Type B pancreatic cell (in vitro differentiated cells): Measurements from ENCODE around the gene BARHL1. TPM values are rescaled to one million over a fixed set of nuclear protein-coding genes. Genes with fewer than 3 reads are reported as not detected.

Source experiments
- DNase-seq: peaks from one replicate; pipeline ENCODE4 v3.0.0; 2021; ENCODE audit warnings: mixed read lengths; ENCODE audit not compliant: unreplicated experiment; ENCODE audit errors: extremely low spot score
- H3K27ac Mint-ChIP-seq: 2 replicates; pipeline ENCODE4 v1.8.0; 2021; ENCODE audit warnings: mild to moderate bottlenecking, mixed read lengths
- H3K27me3 Mint-ChIP-seq: 2 replicates; pipeline ENCODE4 v1.8.0; 2021; ENCODE audit warnings: mixed read lengths
- H3K36me3 Mint-ChIP-seq: 2 replicates; pipeline ENCODE4 v1.8.0; 2021; ENCODE audit warnings: mixed read lengths
- H3K4me1 Mint-ChIP-seq: one replicate; pipeline ENCODE4 v1.8.0; 2021; ENCODE audit warnings: mixed read lengths; ENCODE audit not compliant: unreplicated experiment
- H3K4me3 Mint-ChIP-seq: 2 replicates; pipeline ENCODE4 v1.8.0; 2021; ENCODE audit warnings: mild to moderate bottlenecking, mixed read lengths
- H3K9me3 Mint-ChIP-seq: 2 replicates; pipeline ENCODE4 v1.8.0; 2021; ENCODE audit warnings: mixed read lengths
- CTCF ChIP-seq: fragments of 200-600 bp; sonication (generic); conservative IDR thresholded peaks from 2 replicates; pipeline ENCODE4 v1.5.0; 2021; ENCODE audit warnings: antibody characterized with exemption, mild to moderate bottlenecking
- total RNA-seq: library from RNA; stranded (reverse); gene quantifications from 2 replicates; pipeline ENCODE4 v1.2.1, GENCODE V29; 2021; ENCODE audit warnings: low replicate concordance

Gene BARHL1
- total RNA-seq, 1 donor from 2014 or later, result 0.14 TPM

DNA sequence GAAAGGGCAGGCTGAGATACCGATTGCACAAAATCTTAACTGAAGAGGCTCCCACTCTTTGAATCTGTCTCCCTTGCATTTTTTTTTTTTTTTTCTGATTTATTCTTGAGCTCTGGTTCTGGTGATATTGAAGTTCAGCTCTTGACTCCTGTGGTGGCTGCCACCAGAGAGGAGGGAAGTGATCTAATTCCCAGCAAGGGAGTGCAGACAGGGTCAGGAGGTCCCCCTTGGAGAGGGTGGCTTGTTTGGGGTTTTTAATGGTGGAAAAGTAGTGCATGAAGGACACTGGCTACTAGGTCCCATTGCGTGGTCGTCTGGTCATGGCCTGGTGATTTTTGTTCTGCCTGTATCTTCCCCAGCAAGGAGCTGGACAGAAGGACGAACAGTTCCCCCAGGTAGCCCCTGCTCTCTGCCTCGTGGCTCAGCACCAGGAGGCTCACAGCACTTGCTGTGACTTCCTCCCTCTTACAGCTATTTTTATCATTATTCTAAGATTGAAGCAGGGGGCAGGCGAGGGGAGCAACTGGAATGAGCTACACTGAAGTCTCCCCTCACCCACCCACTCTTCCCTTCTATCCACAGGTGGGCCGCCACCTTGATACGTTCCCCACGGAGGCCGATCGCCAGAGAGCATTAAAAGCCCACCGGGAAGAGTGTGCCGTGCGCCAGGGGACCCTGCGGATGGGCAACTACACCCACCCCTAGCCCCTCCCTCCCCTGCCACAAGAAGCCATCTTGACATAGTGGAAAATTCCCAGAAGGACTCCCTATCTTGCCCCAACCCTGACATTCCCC, 10.4 kb upstream of the BARHL1 start:
- peaks cover 59% of the 10 kb centered on the region for H3K27me3 Mint-ChIP-seq
- no peak overlapping the region for H3K27ac Mint-ChIP-seq
- no peaks in the 10 kb centered on the region for H3K4me1 Mint-ChIP-seq
- H3K36me3 Mint-ChIP-seq, result no peaks in the 10 kb centered on the region
- H3K4me3 Mint-ChIP-seq, result no peak overlapping the region
- no peak for TF ChIP-seq CTCF
- no peaks in the 10 kb centered on the region for H3K9me3 Mint-ChIP-seq
- no peak for DNase-seq

- no peaks in the 10 kb centered on the region for H3K36me3 Mint-ChIP-seq
- H3K4me3 Mint-ChIP-seq, result no peak overlapping the region
- no peak for TF ChIP-seq CTCF
- H3K27me3 Mint-ChIP-seq, result peaks cover 65% of the 10 kb centered on the region
- H3K9me3 Mint-ChIP-seq, result no peaks in the 10 kb centered on the region
- no peak for DNase-seq
- H3K27ac Mint-ChIP-seq, result no peak overlapping the region
- no peaks in the 10 kb centered on the region for H3K4me1 Mint-ChIP-seq
Observed at GRCh38 chr9:132572921-132573320, 9.5 kb upstream of the BARHL1 start.

DNA sequence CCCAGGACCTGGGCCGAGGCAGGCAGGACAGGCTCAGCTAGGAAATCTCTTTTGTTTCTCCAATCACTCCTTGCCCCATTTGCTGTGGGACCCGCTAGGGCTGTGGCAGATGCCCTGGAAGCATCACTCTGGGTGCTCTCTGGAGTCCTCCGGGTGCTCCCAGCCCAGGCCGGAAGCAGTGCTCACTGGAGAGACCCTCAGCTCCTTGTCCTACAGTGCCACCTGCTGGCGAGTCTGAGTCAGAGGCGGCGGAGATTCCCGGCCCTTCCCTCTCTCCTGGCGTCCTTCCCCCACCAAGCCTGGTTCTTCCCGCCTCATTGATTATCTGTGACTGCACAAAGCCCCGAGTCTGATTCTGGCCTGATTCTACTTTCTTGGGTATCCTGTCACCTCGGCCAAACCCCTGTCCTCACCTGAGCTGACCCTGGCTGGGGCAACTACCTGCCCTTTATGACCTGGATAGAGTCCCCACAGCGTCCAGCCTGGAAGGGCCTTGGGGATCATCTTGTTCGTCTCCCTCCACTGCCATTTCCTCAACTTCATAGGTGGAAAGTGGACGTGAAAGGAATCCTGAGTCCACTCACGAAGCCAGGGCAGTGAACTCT, 7.3 kb upstream of the BARHL1 start:
- Mint-ChIP-seq H3K27me3 (peaks cover 82% of the 10 kb centered on the region), H3K4me1 (no peaks in the 10 kb centered on the region), H3K4me3 (no peak overlapping the region), H3K36me3 (no peaks in the 10 kb centered on the region), H3K9me3 (no peaks in the 10 kb centered on the region), H3K27ac (no peak overlapping the region)
- peak; percentile 94 for TF ChIP-seq CTCF
- DNase-seq, result peak; percentile 88

DNA sequence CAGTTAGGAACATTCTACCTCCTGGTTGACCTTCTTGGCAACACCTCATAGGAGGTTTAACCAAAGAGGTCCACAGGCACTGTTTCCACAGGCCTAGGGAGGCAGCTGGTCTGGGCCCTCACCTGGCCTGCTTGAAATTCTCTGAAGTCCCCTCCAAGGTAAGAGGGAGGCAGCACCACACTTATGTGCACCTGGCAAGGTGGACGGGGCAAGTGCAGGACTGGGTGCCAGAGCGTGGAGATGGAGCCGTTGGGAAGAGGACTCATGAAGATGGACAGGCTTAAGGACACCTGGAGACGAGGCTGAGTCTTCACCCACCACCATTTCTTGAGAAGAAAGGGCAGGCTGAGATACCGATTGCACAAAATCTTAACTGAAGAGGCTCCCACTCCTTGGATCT, 6.6 kb upstream of the BARHL1 start:
- no peak for DNase-seq
- Mint-ChIP-seq H3K36me3 (no peaks in the 10 kb centered on the region), H3K4me3 (no peak overlapping the region), H3K9me3 (no peaks in the 10 kb centered on the region), H3K27ac (no peak overlapping the region), H3K4me1 (no peaks in the 10 kb centered on the region), H3K27me3 (peaks cover 85% of the 10 kb centered on the region)
- no peak for TF ChIP-seq CTCF

- no peak overlapping the region for H3K4me3 Mint-ChIP-seq
- no peaks in the 10 kb centered on the region for H3K4me1 Mint-ChIP-seq
- no peaks in the 10 kb centered on the region for H3K9me3 Mint-ChIP-seq
- H3K36me3 Mint-ChIP-seq, result no peaks in the 10 kb centered on the region
- DNase-seq, result no peak
- peaks cover 85% of the 10 kb centered on the region for H3K27me3 Mint-ChIP-seq
- TF ChIP-seq CTCF, result no peak
- H3K27ac Mint-ChIP-seq, result no peak overlapping the region
Observed at GRCh38 chr9:132577119-132577518, 5.3 kb upstream of the BARHL1 start.
